Testis (tissue), 3 donors: ENCODE measurements around the gene CDH23. TPM values are rescaled to one million over a fixed set of nuclear protein-coding genes. Genes with fewer than 3 reads are reported as not detected.
A peak's percentile ranks its signal among the peaks of the same experiment; 100 is the strongest.

Experiments used
- DNase-seq: peaks from one replicate; pipeline ENCODE4 v3.0.0-alpha.2; 2019
- H3K27ac ChIP-seq, 2 donors: fragments of 200-600 bp; sonication (generic); one replicate each; pipeline ENCODE4 v1.5.1; 2019
- H3K27me3 ChIP-seq: fragments of 200-600 bp; sonication (generic); one replicate; pipeline ENCODE4 v1.5.1; 2019
- H3K36me3 ChIP-seq: fragments of 200-600 bp; sonication (generic); one replicate; pipeline ENCODE4 v1.5.1; 2017; ENCODE audit warnings: low read depth; ENCODE audit errors: missing control alignments
- H3K4me1 ChIP-seq: fragments of 200-600 bp; sonication (generic); one replicate; pipeline ENCODE4 v1.5.1; 2019
- H3K4me3 ChIP-seq, 2 donors: fragments of 200-600 bp; sonication (generic); one replicate each; pipeline ENCODE4 v1.5.1; 2017 to 2019
- H3K9me3 ChIP-seq: fragments of 200-600 bp; sonication (generic); one replicate; pipeline ENCODE4 v1.5.1; 2017
- POLR2A ChIP-seq: fragments of 450-650 bp; IDR thresholded peaks from one replicate; pipeline ENCODE4 v1.6.1; 2017; ENCODE audit warnings: antibody characterized with exemption, mild to moderate bottlenecking, moderate library complexity
- whole genome bisulfite sequencing, 2 donors: methylation state at CpG; one replicate each; pipeline ENCODE4 v1.1.5; 2018; 5-methylcytosine and 5-hydroxymethylcytosine counted together
- intact Hi-C: fragments of 100-400 bp; cut with DNase I; formaldehyde crosslinking; loops from one replicate; pipeline ENCODE4 v1.15.1; 2023; ENCODE audit warnings: low total_unique reads
- polyA plus RNA-seq: library from polyadenylated mRNA; stranded (reverse); fragments of 350-450 nt; fragmentation: Illumina TruSeq; extraction: RNeasy Lipid Tissue Mini Kit (QIAGEN cat#74804); gene quantifications from one replicate; pipeline ENCODE4 v1.2.3, GENCODE V29; 2014; ENCODE audit warnings: low read depth, low replicate concordance; ENCODE audit not compliant: insufficient read depth
- total RNA-seq, 2 donors: library from RNA; depleted of rRNA; stranded (reverse); fragments of >200 nt; gene quantifications; one replicate each; pipeline ENCODE4 v1.2.3, GENCODE V29; 2016
- TF ChIP-seq, protein P1 (sequence below), 3 experiments: fragments of 450-650 bp in 2 of 3; fragments of 200-600 bp in 1 of 3; sonication (generic) in 1 of 3; IDR thresholded peaks; one replicate each; pipeline ENCODE4 v1.5.1; 2016 to 2019; ENCODE audit warnings: antibody characterized with exemption in 3 of 3, mild to moderate bottlenecking in 2 of 3, moderate library complexity in 1 of 3

CDH23 gene
- total and polyA plus RNA-seq, 3 donors from 2014 or later = 29.8 to 125 (median 81.7) TPM

DNA sequence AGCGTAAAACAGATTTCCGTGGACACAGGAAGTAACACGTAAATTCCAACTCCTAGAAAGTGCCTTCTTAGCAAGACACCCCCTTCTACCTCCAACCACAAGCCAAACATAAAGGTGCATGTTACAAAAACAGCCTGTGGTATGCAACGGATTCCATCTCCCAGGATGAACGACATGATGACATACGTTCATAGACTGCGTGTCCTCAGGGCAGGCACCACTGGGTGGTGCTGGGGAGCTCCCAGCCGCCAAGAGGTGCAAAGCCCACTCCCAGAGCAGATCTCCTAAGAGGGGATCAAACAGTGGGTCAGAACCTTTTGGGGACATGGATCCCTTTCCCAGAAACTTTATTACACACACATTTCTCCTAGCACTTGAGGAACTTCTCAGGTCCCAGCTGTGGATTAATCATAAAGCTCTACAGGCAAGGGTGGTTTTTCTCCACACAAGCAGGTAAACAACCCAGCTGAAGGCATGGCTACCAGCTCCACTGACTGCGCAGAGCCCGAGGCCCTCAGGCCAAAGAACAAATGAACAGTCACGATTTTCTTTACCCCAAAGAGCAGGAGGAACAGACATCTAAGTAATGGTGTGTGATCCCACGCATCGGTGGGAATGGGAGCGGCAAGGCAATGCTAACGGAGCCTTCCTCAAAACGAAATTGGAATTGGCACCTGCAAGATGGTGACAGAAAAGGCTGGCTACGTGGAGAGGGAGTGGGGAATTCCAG lies 440.5 kb downstream of the CDH23 start:
- intact Hi-C loops = no loop called here

DNA sequence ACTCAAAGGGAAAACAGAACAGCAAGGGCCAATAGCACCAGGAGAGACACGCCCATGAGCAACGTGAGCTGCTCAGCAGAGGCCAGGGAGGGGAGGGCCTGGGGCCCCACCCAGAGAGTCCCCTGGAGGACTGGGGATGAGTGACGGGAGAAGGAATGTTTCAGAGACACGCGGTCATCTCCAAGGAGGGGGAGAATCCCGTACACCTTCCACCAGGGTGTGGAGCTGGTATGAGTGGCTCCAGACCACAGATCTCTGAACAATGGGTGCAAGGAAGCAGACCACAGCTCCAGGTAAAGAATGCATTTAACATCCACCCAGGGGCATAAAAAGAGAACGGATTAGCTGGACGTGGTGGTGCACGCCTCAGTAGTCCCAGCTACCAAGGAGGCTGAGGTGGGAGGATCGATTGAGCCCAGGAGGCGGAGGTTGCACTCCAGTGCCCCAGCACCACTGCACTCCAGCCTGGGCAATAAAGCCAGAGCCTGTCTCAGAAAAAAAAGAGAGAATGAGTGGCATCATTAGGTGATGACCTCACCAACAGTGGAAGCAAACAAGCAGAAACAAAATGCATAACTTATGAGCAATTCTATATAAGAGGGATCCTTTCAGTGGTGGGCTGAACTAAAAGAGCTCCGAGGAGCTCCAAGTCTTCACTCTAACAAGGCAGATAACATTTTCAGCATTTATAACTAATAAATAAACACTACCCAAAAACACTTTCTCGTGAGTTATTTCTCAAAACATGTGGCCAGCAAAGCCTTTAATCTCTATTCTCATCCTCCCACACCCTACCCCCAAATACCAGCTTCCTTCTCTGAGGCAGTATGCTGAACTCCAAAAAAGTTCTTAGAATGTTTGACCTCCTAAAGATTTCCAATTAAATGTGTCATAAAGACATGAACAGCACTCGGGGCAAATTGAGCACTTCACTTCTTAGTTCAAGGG lies 441.8 kb downstream of the CDH23 start:
- peak overlapping the region in 1 of 2 donors; percentile 36 for H3K27ac ChIP-seq
- no peaks in the 10 kb centered on the region for H3K27me3 ChIP-seq
- peaks cover 62% of the 10 kb centered on the region for H3K4me1 ChIP-seq
- intact Hi-C loops = no loop called here
- TF ChIP-seq, protein P1, sequence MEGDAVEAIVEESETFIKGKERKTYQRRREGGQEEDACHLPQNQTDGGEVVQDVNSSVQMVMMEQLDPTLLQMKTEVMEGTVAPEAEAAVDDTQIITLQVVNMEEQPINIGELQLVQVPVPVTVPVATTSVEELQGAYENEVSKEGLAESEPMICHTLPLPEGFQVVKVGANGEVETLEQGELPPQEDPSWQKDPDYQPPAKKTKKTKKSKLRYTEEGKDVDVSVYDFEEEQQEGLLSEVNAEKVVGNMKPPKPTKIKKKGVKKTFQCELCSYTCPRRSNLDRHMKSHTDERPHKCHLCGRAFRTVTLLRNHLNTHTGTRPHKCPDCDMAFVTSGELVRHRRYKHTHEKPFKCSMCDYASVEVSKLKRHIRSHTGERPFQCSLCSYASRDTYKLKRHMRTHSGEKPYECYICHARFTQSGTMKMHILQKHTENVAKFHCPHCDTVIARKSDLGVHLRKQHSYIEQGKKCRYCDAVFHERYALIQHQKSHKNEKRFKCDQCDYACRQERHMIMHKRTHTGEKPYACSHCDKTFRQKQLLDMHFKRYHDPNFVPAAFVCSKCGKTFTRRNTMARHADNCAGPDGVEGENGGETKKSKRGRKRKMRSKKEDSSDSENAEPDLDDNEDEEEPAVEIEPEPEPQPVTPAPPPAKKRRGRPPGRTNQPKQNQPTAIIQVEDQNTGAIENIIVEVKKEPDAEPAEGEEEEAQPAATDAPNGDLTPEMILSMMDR (IDR thresholded peaks at IDR 0.05) = no peak
- TF ChIP-seq POLR2A = no peak
- no peaks in the 10 kb centered on the region for H3K9me3 ChIP-seq
- no peaks in the 10 kb centered on the region for H3K36me3 ChIP-seq
- DNase-seq = no peak
- WGBS, 2 donors = 53 to 68% methylated on average over 13 to 14 of the region's 14 CpGs
- no peak overlapping the region for H3K4me3 ChIP-seq

More for the DNA sequence above, 440.5 kb downstream of the CDH23 start:
- WGBS, 2 donors = 70 to 72% methylated on average over 17 of the region's 17 CpGs
- Histone ChIP-seq H3K4me1 (peaks cover 62% of the 10 kb centered on the region), H3K27me3 (no peaks in the 10 kb centered on the region), H3K4me3 (no peak overlapping the region), H3K36me3 (no peaks in the 10 kb centered on the region), H3K27ac (peak overlapping the region; percentile 22 to 74), H3K9me3 (no peaks in the 10 kb centered on the region)
- DNase-seq = no peak
- no peak for TF ChIP-seq POLR2A
- TF ChIP-seq, protein P1 (IDR thresholded peaks at IDR 0.05) = peak in 1 of 3 experiments; percentile 10

DNA sequence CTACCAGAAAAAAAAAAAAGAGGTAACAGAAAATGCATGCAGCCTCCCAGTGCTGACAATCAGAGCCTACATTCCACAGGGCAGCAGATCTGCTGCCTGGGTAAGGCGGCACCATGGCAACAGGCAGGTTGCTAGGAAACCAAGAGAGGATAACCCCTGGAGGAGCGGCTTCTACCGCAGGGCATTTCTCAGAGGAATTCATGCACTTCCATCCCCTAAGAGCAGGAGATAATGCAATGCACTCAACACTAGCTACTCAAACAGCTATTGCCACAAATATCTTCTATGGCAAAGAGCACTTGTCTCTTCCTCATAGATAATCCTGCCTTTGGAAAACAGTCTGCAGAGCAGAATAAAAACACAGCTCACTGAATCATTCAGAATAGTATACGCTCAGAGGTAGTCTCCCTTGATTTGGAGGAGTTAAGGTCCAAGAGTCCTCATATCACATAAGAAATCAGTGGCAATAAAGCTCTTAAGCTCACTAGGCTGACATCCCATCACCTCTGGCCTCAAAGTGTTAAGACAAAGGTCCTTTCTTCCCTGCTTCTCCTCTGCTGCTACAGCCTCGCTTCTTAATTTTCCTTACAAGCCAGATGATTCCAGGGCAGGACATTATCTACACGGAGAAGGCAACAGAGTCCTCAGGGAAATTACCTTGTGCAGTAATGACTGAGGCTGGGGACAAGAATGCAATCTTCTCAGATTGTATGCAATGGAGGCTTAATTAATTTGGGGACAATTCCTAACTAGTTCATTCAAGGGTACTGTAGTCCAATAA lies 443.6 kb downstream of the CDH23 start:
- H3K4me1 ChIP-seq = peaks cover 63% of the 10 kb centered on the region
- H3K9me3 ChIP-seq = no peaks in the 10 kb centered on the region
- peak; percentile 94 for DNase-seq
- TF ChIP-seq POLR2A = no peak
- TF ChIP-seq, protein P1 (IDR thresholded peaks at IDR 0.05) = no peak
- no peak overlapping the region for H3K27ac ChIP-seq
- 39 to 58% methylated on average over 6 of the region's 6 CpGs for WGBS, 2 donors
- H3K27me3 ChIP-seq = no peaks in the 10 kb centered on the region
- no peaks in the 10 kb centered on the region for H3K36me3 ChIP-seq
- intact Hi-C loops = no loop called here
- H3K4me3 ChIP-seq = no peak overlapping the region

DNA sequence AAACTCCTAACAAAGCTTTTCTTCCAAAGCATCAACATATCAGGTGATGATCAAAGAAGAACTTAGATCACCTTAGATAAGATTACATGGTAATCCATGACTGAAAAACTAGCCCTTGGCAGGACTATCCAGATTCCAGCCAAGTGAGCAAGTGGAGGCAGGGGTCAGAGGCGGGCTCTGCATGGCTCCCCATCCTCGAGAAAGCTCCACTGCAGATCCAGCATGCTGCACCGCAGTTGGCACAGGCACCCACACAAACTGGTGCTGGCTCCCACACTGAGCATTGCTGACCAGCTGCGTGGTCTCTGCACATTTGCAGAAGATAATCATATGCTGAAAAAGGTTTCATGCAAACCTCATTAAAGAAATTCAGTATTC lies 444.2 kb downstream of the CDH23 start:
- no peak for DNase-seq
- H3K4me1 ChIP-seq = peaks cover 61% of the 10 kb centered on the region
- TF ChIP-seq, protein P1 (IDR thresholded peaks at IDR 0.05) = no peak
- no peak overlapping the region for H3K4me3 ChIP-seq
- no peaks in the 10 kb centered on the region for H3K27me3 ChIP-seq
- no peaks in the 10 kb centered on the region for H3K9me3 ChIP-seq
- WGBS, 2 donors = 61 to 78% methylated on average over 4 of the region's 4 CpGs
- H3K27ac ChIP-seq = no peak overlapping the region
- H3K36me3 ChIP-seq = no peaks in the 10 kb centered on the region
- intact Hi-C loops = no loop called here
